Lower lobe of right lung (tissue), 2 donors: ENCODE data around the gene PPP1R9A. TPM values are rescaled to one million over a fixed set of nuclear protein-coding genes. Genes with fewer than 3 reads are reported as not detected.

ENCODE experiments used
- ATAC-seq, 2 donors: fragments of 200-7000 bp; cut with Tn5 transposase; one replicate each; pipeline ENCODE4 v1.9.1; 2020 to 2022; ENCODE audit warnings: mild to moderate bottlenecking in 2 of 2, moderate library complexity in 2 of 2
- DNase-seq: peaks from one replicate; pipeline ENCODE4 v3.0.0-alpha.2; 2020
- H3K27ac ChIP-seq: fragments of 200-600 bp; one replicate; pipeline ENCODE4 v1.8.0; 2022
- H3K27me3 ChIP-seq: fragments of 200-600 bp; one replicate; pipeline ENCODE4 v1.8.0; 2022; ENCODE audit warnings: low read depth
- H3K36me3 ChIP-seq: fragments of 200-600 bp; one replicate; pipeline ENCODE4 v1.8.0; 2022; ENCODE audit warnings: mild to moderate bottlenecking
- H3K4me1 ChIP-seq: fragments of 200-600 bp; one replicate; pipeline ENCODE4 v1.8.0; 2022
- H3K4me3 ChIP-seq: fragments of 200-600 bp; one replicate; pipeline ENCODE4 v1.8.0; 2022; ENCODE audit warnings: mild to moderate bottlenecking
- H3K9me3 ChIP-seq: fragments of 200-600 bp; one replicate; pipeline ENCODE4 v1.8.0; 2022
- intact Hi-C: fragments of 100-400 bp; cut with DNase I; formaldehyde crosslinking; loops from one replicate; pipeline ENCODE4 v1.11.0; 2022
- total RNA-seq: library from RNA; stranded (reverse); fragmentation: NEBNext Ultra II Directional; extraction: Animal tissue kit (Norgen Biotek cat#: 25700); gene quantifications from one replicate; pipeline ENCODE4 v1.2.1, GENCODE V29; 2021
- TF ChIP-seq, protein P1 (sequence below): fragments of 200-600 bp; IDR thresholded peaks from one replicate; pipeline ENCODE4 v1.8.0; 2022; ENCODE audit warnings: antibody characterized with exemption, mild to moderate bottlenecking
- donor health status: DM: no; HTN: yes; CAD: no; lungs with severe emphysema.

PPP1R9A gene
- total RNA-seq, 1 donor from 2014 or later: 28.9 TPM

DNA sequence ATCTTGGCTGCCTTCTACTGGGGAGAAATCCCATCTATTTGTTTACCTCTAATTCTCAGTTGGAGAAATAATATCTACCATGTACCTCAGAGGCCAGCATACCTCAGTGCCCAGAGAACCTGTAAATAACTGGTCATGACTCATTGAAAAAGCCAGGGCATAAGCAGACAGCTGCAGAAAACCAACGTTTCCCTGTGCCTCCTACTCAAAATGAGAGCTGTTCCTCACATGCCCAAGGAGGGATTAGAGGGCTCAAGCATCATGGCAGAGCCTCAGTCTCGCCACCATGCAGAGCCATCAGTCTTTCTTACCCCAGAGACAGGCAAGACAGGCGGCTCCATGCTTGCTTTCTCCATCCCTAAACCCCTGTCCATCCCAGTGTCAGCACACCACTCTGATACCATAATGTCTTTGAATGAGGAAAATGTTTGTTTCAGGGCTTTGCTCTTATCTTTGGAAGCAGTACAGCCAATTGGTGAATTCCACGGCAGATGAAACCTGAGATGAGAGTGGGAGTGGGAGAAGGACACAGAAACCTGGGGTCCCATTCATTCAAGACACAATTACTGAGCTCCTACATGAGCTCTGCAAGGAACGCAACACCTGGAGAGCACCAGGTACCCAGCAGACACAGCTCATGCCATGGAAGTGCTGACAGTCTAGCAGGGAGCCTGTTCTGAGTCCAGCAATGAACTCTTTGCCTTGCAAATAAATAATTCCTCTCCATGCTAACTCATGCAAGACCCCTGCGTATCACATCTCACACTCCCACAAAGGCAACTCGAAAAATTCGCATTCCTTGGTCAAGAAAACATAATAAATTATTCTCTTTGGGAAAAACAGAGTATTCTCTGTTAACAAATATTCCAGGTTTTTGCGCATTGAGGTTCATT, 395.9 kb downstream of the PPP1R9A start:
- Histone ChIP-seq H3K4me3 (no peak overlapping the region), H3K9me3 (no peaks in the 10 kb centered on the region), H3K4me1 (no peaks in the 10 kb centered on the region), H3K27ac (no peak overlapping the region), H3K27me3 (no peaks in the 10 kb centered on the region), H3K36me3 (no peaks in the 10 kb centered on the region)
- ATAC-seq (no peak), DNase-seq (no peak)
- intact Hi-C loops: no loop called here
- TF ChIP-seq, protein P1, sequence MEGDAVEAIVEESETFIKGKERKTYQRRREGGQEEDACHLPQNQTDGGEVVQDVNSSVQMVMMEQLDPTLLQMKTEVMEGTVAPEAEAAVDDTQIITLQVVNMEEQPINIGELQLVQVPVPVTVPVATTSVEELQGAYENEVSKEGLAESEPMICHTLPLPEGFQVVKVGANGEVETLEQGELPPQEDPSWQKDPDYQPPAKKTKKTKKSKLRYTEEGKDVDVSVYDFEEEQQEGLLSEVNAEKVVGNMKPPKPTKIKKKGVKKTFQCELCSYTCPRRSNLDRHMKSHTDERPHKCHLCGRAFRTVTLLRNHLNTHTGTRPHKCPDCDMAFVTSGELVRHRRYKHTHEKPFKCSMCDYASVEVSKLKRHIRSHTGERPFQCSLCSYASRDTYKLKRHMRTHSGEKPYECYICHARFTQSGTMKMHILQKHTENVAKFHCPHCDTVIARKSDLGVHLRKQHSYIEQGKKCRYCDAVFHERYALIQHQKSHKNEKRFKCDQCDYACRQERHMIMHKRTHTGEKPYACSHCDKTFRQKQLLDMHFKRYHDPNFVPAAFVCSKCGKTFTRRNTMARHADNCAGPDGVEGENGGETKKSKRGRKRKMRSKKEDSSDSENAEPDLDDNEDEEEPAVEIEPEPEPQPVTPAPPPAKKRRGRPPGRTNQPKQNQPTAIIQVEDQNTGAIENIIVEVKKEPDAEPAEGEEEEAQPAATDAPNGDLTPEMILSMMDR: no peak

DNA sequence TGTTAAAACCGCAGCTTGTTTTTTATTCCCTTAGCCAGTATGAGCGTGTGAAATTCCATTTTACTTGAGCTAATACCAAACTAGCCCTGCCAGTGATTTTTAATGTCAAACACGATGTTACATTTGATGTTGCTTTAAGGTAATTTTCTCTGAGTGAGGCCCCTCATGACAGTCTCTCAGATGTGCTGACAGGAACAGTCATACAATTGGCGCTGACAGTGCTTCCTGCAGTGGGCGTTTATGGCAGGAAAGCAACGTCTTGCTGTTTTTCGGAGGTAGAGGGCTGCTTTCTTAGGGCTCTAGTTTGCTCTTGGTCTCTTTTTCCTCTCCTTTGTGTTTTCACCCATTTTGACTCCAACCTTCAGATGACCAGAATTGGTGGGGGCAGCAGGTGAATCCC, 397.6 kb downstream of the PPP1R9A start:
- no peaks in the 10 kb centered on the region for H3K9me3 ChIP-seq
- intact Hi-C loops: no loop called here
- TF ChIP-seq, protein P1: no peak
- ATAC-seq (no peak), DNase-seq (no peak)
- no peak overlapping the region for H3K27ac ChIP-seq
- no peak overlapping the region for H3K4me3 ChIP-seq
- H3K36me3 ChIP-seq: no peaks in the 10 kb centered on the region
- H3K27me3 ChIP-seq: no peaks in the 10 kb centered on the region
- no peaks in the 10 kb centered on the region for H3K4me1 ChIP-seq

DNA sequence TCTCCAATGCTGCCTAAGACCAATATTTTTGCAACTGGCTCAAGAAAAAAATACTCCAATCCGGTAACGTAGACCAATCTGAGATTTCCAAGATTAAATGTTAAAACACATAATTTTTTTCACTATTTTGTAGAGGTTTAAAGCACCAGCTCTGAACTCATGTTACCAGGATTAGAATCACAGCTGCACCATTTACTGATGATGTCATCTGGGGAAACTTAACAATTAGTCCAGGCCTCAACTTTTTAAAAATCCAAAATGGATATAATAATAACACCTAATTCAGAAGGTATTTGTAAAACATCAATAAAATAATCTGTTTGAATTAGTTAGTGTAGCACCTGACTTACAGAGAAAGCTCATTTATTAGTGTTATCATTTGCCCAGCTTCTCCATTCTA, 402.6 kb downstream of the PPP1R9A start:
- TF ChIP-seq, protein P1: no peak
- Histone ChIP-seq H3K27me3 (no peaks in the 10 kb centered on the region), H3K4me3 (no peak overlapping the region), H3K4me1 (no peaks in the 10 kb centered on the region), H3K36me3 (no peaks in the 10 kb centered on the region), H3K27ac (no peak overlapping the region), H3K9me3 (no peaks in the 10 kb centered on the region)
- intact Hi-C loops: no loop called here
- DNase-seq: no peak
- no peak for ATAC-seq

DNA sequence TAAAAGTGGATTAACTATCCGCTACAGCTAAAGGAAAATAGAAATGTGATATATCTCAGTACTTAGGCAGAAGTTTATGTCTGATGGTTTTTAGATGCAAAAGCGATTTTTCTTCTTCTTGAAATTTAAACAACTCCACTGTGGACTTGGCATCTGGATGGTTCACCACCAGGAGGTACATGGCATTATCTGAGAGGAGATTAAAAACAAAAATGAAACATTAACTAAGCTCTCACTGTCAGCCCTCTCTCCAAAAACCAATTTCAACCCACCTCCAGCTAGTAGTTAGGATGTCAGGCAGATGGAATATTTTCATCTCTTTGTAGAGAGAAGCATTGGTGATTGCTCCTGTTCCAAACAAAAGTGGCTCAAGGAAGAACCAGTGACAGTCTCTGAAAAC, 404.0 kb downstream of the PPP1R9A start:
- H3K4me1 ChIP-seq: no peaks in the 10 kb centered on the region
- ATAC-seq (no peak), DNase-seq (no peak)
- intact Hi-C loops: no loop called here
- H3K27me3 ChIP-seq: no peaks in the 10 kb centered on the region
- H3K9me3 ChIP-seq: no peaks in the 10 kb centered on the region
- TF ChIP-seq, protein P1: no peak
- no peaks in the 10 kb centered on the region for H3K36me3 ChIP-seq
- no peak overlapping the region for H3K27ac ChIP-seq
- no peak overlapping the region for H3K4me3 ChIP-seq

DNA sequence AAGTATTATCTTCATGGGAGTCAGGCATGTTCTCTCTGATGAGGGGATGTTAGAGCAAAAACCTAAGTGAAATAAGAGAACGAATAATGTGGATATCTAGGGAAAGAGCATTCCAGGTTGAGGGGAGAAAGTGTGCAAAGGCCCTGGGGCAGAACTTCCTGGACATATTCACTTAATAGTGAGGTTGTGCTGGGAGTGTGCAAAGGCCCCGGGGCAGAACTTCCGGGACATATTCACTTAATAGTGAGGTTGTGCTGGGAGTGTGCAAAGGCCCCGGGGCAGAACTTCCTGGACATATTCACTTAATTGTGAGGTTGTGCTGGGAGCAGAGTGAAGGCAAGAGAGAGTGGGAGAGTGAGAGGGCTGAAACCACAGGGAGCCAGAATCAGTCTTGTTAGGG, 405.2 kb downstream of the PPP1R9A start:
- no peak for ATAC-seq
- Histone ChIP-seq H3K4me3 (no peak overlapping the region), H3K36me3 (no peaks in the 10 kb centered on the region), H3K4me1 (no peaks in the 10 kb centered on the region), H3K9me3 (no peaks in the 10 kb centered on the region), H3K27ac (no peak overlapping the region), H3K27me3 (no peaks in the 10 kb centered on the region)
- no peak for DNase-seq
- TF ChIP-seq, protein P1: no peak
- intact Hi-C loops: no loop called here
